ENCODE data around the gene SMYD3. TPM values are rescaled to one million over a fixed set of nuclear protein-coding genes. Genes with fewer than 3 reads are reported as not detected.
A peak's percentile ranks its signal among the peaks of the same experiment; 100 is the strongest.
"Not testable (repeated sequence)": the region's sequence is repeated elsewhere in the genome, so short reads cannot be mapped to it uniquely, and the experiment has no call there.

The SMYD3 gene
- total RNA-seq, 1 donor from 2014 or later = 80.8 TPM

GRCh38 chr1:245716561-245716960 is 790.5 kb downstream of the SMYD3 start:
- no peak overlapping the region for H3K4me3 Mint-ChIP-seq (ENCODE audit: unreplicated experiment)
- H3K36me3 Mint-ChIP-seq (ENCODE audit: low read depth, unreplicated experiment) = peaks cover 4% of the 10 kb centered on the region
- Histone ChIP-seq H3K9ac (ENCODE audit: low read length) (peak overlapping the region; percentile 14), H2AFZ (ENCODE audit: low read depth, low read length) (no peak overlapping the region), H3K36me3 (ENCODE audit: insufficient read depth, low read length) (no peaks in the 10 kb centered on the region), H3K27ac (ENCODE audit: low read depth, low read length) (peak overlapping the region; percentile 47), H3K4me1 (ENCODE audit: insufficient read depth, low read length) (peaks cover 18% of the 10 kb centered on the region), H4K20me1 (ENCODE audit: insufficient read depth, low read length) (no peaks in the 10 kb centered on the region), H3K4me3 (ENCODE audit: insufficient read depth, low read depth, low read length) (no peak overlapping the region), H3K4me2 (ENCODE audit: low read length) (peak overlapping the region; percentile 57), H3K79me2 (ENCODE audit: insufficient read depth, low read length) (no peaks in the 10 kb centered on the region), H3K27me3 (ENCODE audit: insufficient read depth, low read length) (no peaks in the 10 kb centered on the region), H3K9me3 (ENCODE audit: insufficient read depth, low read depth, low read length) (no peaks in the 10 kb centered on the region)
- peaks cover 2% of the 10 kb centered on the region for H3K9me3 Mint-ChIP-seq (ENCODE audit: unreplicated experiment)
- H3K4me1 Mint-ChIP-seq (ENCODE audit: low read depth, unreplicated experiment) = peaks cover 19% of the 10 kb centered on the region
- H3K27me3 Mint-ChIP-seq (ENCODE audit: low read depth, unreplicated experiment) = no peaks in the 10 kb centered on the region
- FAIRE-seq = no peak
- peak; percentile 18 for DNase-seq (ENCODE audit: low read depth)
- TF ChIP-seq EZH2 (IDR thresholded peaks at IDR 0.05; ENCODE audit: insufficient read depth, low read length) = no peak
- no peak for TF ChIP-seq CTCF (IDR thresholded peaks at IDR 0.05; ENCODE audit: insufficient read depth, low read depth, low read length)
- no peak overlapping the region for H3K27ac Mint-ChIP-seq (ENCODE audit: unreplicated experiment)

DNA sequence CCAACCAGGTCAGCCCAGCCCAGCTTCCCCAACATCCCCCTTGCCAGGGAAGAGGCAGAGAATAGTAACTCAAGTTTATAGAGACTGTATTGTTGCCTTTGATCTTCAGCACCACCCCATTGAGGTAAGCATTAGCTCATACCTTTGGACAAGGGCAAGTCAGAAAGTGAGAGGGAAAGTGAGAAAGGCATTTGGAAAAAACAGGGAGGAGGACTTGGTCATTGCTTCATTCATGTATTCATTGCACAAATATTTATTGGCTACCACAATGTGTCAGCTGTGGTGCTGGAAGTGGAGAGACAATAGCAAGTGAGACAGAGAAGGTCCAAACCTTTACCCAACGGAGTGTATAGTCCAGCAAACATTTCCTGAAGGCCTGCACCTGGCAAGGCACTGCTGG is 791.1 kb downstream of the SMYD3 start:
- H2AFZ ChIP-seq (ENCODE audit: low read depth, low read length) = no peak overlapping the region
- H3K4me3 ChIP-seq (ENCODE audit: insufficient read depth, low read depth, low read length) = no peak overlapping the region
- FAIRE-seq = peak; percentile 92
- H3K4me1 ChIP-seq (ENCODE audit: insufficient read depth, low read length) = peaks cover 18% of the 10 kb centered on the region
- TF ChIP-seq CTCF (IDR thresholded peaks at IDR 0.05; ENCODE audit: insufficient read depth, low read depth, low read length) (no peak), EZH2 (IDR thresholded peaks at IDR 0.05; ENCODE audit: insufficient read depth, low read length) (no peak)
- H3K9ac ChIP-seq (ENCODE audit: low read length) = no peak overlapping the region
- peak; percentile 98 for DNase-seq (ENCODE audit: low read depth)
- H3K27ac Mint-ChIP-seq (ENCODE audit: unreplicated experiment) = no peak overlapping the region
- H4K20me1 ChIP-seq (ENCODE audit: insufficient read depth, low read length) = no peaks in the 10 kb centered on the region
- no peaks in the 10 kb centered on the region for H3K9me3 ChIP-seq (ENCODE audit: insufficient read depth, low read depth, low read length)
- peaks cover 6% of the 10 kb centered on the region for H3K36me3 Mint-ChIP-seq (ENCODE audit: low read depth, unreplicated experiment)
- H3K4me1 Mint-ChIP-seq (ENCODE audit: low read depth, unreplicated experiment) = peaks cover 19% of the 10 kb centered on the region
- no peaks in the 10 kb centered on the region for H3K36me3 ChIP-seq (ENCODE audit: insufficient read depth, low read length)
- no peaks in the 10 kb centered on the region for H3K79me2 ChIP-seq (ENCODE audit: insufficient read depth, low read length)
- no peak overlapping the region for H3K4me3 Mint-ChIP-seq (ENCODE audit: unreplicated experiment)
- no peaks in the 10 kb centered on the region for H3K27me3 Mint-ChIP-seq (ENCODE audit: low read depth, unreplicated experiment)
- H3K27me3 ChIP-seq (ENCODE audit: insufficient read depth, low read length) = no peaks in the 10 kb centered on the region
- H3K27ac ChIP-seq (ENCODE audit: low read depth, low read length) = peak overlapping the region; percentile 47
- H3K4me2 ChIP-seq (ENCODE audit: low read length) = peak overlapping the region; percentile 57
- peaks cover 2% of the 10 kb centered on the region for H3K9me3 Mint-ChIP-seq (ENCODE audit: unreplicated experiment)

DNA sequence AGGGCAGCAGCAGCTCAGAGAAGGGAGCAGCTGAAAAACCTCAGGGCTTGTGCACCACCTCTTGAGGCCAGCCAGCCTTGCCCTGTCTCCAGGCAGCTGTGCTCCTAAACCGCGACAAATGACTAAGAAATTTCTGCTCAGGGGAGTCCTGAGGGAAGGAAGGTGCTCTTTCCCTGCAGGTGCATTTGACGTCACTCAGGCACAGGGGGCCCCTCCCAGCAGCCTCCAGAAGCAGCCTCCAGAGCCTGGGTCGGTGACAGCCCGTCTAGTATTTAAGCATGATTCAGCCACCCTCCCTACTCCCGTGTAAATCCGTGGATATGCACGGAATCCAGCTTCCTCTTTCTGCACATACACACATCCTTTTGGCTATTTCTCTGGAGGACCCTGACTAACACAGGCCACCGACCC is 791.8 kb downstream of the SMYD3 start:
- FAIRE-seq = no peak
- Histone ChIP-seq H3K79me2 (ENCODE audit: insufficient read depth, low read length) (no peaks in the 10 kb centered on the region), H3K4me3 (ENCODE audit: insufficient read depth, low read depth, low read length) (no peak overlapping the region), H3K4me2 (ENCODE audit: low read length) (peak overlapping the region; percentile 57), H3K27ac (ENCODE audit: low read depth, low read length) (peak overlapping the region; percentile 47), H3K36me3 (ENCODE audit: insufficient read depth, low read length) (no peaks in the 10 kb centered on the region), H3K9me3 (ENCODE audit: insufficient read depth, low read depth, low read length) (no peaks in the 10 kb centered on the region), H3K27me3 (ENCODE audit: insufficient read depth, low read length) (no peaks in the 10 kb centered on the region), H2AFZ (ENCODE audit: low read depth, low read length) (no peak overlapping the region), H3K4me1 (ENCODE audit: insufficient read depth, low read length) (peaks cover 18% of the 10 kb centered on the region), H4K20me1 (ENCODE audit: insufficient read depth, low read length) (no peaks in the 10 kb centered on the region), H3K9ac (ENCODE audit: low read length) (no peak overlapping the region)
- Mint-ChIP-seq H3K27ac (ENCODE audit: unreplicated experiment) (no peak overlapping the region), H3K9me3 (ENCODE audit: unreplicated experiment) (peaks cover 2% of the 10 kb centered on the region), H3K4me3 (ENCODE audit: unreplicated experiment) (no peak overlapping the region), H3K36me3 (ENCODE audit: low read depth, unreplicated experiment) (peaks cover 7% of the 10 kb centered on the region), H3K4me1 (ENCODE audit: low read depth, unreplicated experiment) (peaks cover 19% of the 10 kb centered on the region), H3K27me3 (ENCODE audit: low read depth, unreplicated experiment) (no peaks in the 10 kb centered on the region)
- peak; percentile 65 for DNase-seq (ENCODE audit: low read depth)
- TF ChIP-seq EZH2 (IDR thresholded peaks at IDR 0.05; ENCODE audit: insufficient read depth, low read length) = no peak
- TF ChIP-seq CTCF (IDR thresholded peaks at IDR 0.05; ENCODE audit: insufficient read depth, low read depth, low read length) = no peak

DNA sequence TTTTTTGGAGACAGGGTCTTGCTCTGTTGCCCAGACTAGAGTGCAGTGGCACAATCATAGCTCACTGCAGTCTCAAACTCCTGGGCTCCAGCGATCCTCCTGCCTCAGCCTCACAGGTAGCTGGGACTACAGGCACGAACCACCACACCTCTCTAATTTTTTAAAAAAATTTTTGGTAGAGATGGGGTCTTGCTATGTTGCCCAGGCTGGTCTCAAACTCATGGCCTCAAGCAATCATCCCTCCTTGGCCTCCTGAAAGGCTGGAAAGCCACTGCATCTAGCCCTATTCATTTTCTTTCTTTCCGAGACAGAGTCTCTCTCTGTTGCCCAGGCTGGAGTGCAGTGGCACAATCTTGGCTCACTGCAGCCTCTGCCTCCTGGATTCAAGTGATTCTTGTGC is 793.1 kb downstream of the SMYD3 start:
- not testable (repeated sequence) for H3K36me3 Mint-ChIP-seq (ENCODE audit: low read depth, unreplicated experiment); H3K27ac ChIP-seq (ENCODE audit: low read depth, low read length); H3K27ac Mint-ChIP-seq (ENCODE audit: unreplicated experiment); H3K4me3 Mint-ChIP-seq (ENCODE audit: unreplicated experiment); H3K27me3 ChIP-seq (ENCODE audit: insufficient read depth, low read length); H2AFZ ChIP-seq (ENCODE audit: low read depth, low read length); H4K20me1 ChIP-seq (ENCODE audit: insufficient read depth, low read length); FAIRE-seq; H3K27me3 Mint-ChIP-seq (ENCODE audit: low read depth, unreplicated experiment); DNase-seq (ENCODE audit: low read depth); H3K36me3 ChIP-seq (ENCODE audit: insufficient read depth, low read length); H3K9me3 Mint-ChIP-seq (ENCODE audit: unreplicated experiment); H3K79me2 ChIP-seq (ENCODE audit: insufficient read depth, low read length); H3K9ac ChIP-seq (ENCODE audit: low read length); H3K4me2 ChIP-seq (ENCODE audit: low read length); H3K4me3 ChIP-seq (ENCODE audit: insufficient read depth, low read depth, low read length); H3K9me3 ChIP-seq (ENCODE audit: insufficient read depth, low read depth, low read length)
- peaks cover 19% of the 10 kb centered on the region for H3K4me1 Mint-ChIP-seq (ENCODE audit: low read depth, unreplicated experiment)
- H3K4me1 ChIP-seq (ENCODE audit: insufficient read depth, low read length) = peaks cover 18% of the 10 kb centered on the region

Measured in astrocyte (in vitro differentiated cells and primary cell).